ENCODE results near the gene MARK2. TPM values are rescaled to one million over a fixed set of nuclear protein-coding genes. Genes with fewer than 3 reads are reported as not detected.
A peak's percentile ranks its signal among the peaks of the same experiment; 100 is the strongest.

Gene MARK2
- total RNA-seq, 2 donors from 2014 or later: 39.7 to 39.8 TPM

DNA sequence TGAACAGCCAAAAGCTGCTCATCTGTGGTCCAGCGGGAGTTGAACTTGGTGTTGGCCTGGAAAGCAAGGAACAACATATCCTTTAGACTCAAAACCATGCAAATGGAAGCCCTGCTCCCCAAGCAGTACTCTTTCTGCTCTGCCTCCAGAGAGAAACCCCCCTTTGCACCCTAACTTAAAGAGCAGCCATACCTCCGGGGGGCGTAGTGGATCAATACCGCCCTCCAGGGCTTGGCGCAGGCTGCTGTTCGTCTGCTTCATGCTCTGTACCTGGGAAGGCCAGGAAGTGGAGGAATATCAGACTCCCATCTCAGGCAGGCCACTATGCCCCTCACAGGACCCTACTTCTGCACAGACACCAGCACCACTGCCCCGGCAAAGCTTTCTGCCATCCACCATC lies 73.8 kb downstream of the MARK2 start:
- 90 to 94% methylated on average over 5 to 7 of the region's 7 CpGs for WGBS, 2 experiments (ENCODE audit: insufficient coverage in 1 of 2, insufficient read length in 1 of 2)
- Mint-ChIP-seq H3K27ac (peak overlapping the region; percentile 52), H3K9me3 (no peaks in the 10 kb centered on the region), H3K27me3 (ENCODE audit: insufficient read depth) (no peaks in the 10 kb centered on the region), H3K4me1 (peaks cover 7% of the 10 kb centered on the region), H3K4me3 (no peak overlapping the region), H3K36me3 (ENCODE audit: low read depth) (peaks cover 22% of the 10 kb centered on the region)
- no peak for DNase-seq
- H3K27me3 ChIP-seq (ENCODE audit: control insufficient read depth, insufficient read depth, low read length, poor library complexity, severe bottlenecking): no peaks in the 10 kb centered on the region
- H3K27ac ChIP-seq (ENCODE audit: low read depth, low read length): no peak overlapping the region
- no peaks in the 10 kb centered on the region for H3K9me3 ChIP-seq (ENCODE audit: control insufficient read depth, low read length)
- H3K4me3 ChIP-seq (ENCODE audit: low read length): no peak overlapping the region
- H3K4me1 ChIP-seq (ENCODE audit: control insufficient read depth, insufficient read depth, low read length): peaks cover 15% of the 10 kb centered on the region
- TF ChIP-seq CTCF (conservative IDR thresholded peaks at IDR 0.05): no peak
- H3K9ac ChIP-seq (ENCODE audit: extremely low read depth, low read length, poor library complexity, severe bottlenecking): no peak overlapping the region
- H3K36me3 ChIP-seq (ENCODE audit: control insufficient read depth, insufficient read depth, low read length): peaks cover 5% of the 10 kb centered on the region

DNA sequence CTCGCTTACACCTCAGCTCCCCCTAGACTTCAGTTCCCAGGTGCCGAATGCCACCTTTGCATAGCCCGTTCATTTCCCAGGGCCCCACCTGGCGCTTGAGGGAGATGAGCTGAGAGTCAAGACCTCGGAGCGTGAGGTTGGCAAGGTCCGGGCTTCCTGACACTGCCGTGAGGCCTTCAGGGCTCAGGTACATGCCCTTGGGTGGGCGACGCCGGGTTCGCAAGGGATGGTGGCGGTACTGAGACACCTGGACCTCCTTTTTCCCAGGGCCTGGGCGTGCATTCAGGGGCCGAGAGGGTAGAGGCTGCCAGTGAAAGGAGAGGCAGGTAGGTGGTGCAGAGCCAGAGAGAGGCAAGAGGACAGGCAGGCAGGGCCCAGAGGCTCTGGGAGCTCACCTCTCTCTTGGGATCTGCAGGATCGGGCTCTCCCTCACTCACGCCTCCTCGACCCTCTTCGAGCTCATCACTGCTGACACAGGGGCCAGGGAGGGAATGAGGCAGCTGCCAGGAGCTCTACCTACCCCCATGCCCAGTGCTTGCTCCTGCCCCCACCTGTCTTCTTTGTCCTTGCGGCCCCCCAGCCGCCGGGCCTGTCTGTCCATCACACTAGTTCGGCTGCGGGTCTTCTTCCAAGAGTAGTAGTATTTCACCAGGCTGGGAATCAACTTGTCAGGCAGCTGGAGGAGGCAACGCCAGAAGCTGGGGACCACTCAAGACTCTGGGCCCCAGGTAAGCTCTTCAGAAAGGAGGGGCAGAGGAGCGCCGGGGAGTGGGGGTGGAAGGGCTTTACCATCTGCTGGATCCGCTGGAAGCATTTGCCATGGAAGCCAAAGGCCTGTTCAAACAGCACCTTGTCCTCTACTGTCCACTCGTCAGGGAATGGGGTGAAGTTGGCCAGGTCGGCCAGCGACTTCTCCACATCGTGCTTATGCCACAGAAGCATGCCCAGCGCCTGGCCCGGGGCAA lies 75.2 kb downstream of the MARK2 start:
- no peak overlapping the region for H3K4me3 ChIP-seq (ENCODE audit: low read length)
- DNase-seq: no peak
- Mint-ChIP-seq H3K36me3 (ENCODE audit: low read depth) (peaks cover 19% of the 10 kb centered on the region), H3K27ac (no peak overlapping the region), H3K4me3 (no peak overlapping the region), H3K9me3 (no peaks in the 10 kb centered on the region), H3K4me1 (peaks cover 13% of the 10 kb centered on the region), H3K27me3 (ENCODE audit: insufficient read depth) (no peaks in the 10 kb centered on the region)
- peaks cover 5% of the 10 kb centered on the region for H3K36me3 ChIP-seq (ENCODE audit: control insufficient read depth, insufficient read depth, low read length)
- no peaks in the 10 kb centered on the region for H3K9me3 ChIP-seq (ENCODE audit: control insufficient read depth, low read length)
- H3K27ac ChIP-seq (ENCODE audit: low read depth, low read length): peak overlapping the region; percentile 10
- no peak for TF ChIP-seq CTCF (conservative IDR thresholded peaks at IDR 0.05)
- WGBS, 2 experiments (ENCODE audit: insufficient coverage in 1 of 2, insufficient read length in 1 of 2): 94 to 98% methylated on average over 27 to 34 of the region's 34 CpGs
- no peak overlapping the region for H3K9ac ChIP-seq (ENCODE audit: extremely low read depth, low read length, poor library complexity, severe bottlenecking)
- no peaks in the 10 kb centered on the region for H3K27me3 ChIP-seq (ENCODE audit: control insufficient read depth, insufficient read depth, low read length, poor library complexity, severe bottlenecking)
- peaks cover 15% of the 10 kb centered on the region for H3K4me1 ChIP-seq (ENCODE audit: control insufficient read depth, insufficient read depth, low read length)

- Mint-ChIP-seq H3K9me3 (no peaks in the 10 kb centered on the region), H3K27ac (no peak overlapping the region), H3K27me3 (ENCODE audit: insufficient read depth) (no peaks in the 10 kb centered on the region), H3K36me3 (ENCODE audit: low read depth) (peaks cover 19% of the 10 kb centered on the region), H3K4me3 (peak overlapping the region; percentile 80), H3K4me1 (peaks cover 17% of the 10 kb centered on the region)
- peak; percentile 72 for DNase-seq
- H3K27ac ChIP-seq (ENCODE audit: low read depth, low read length): no peak overlapping the region
- peaks cover 5% of the 10 kb centered on the region for H3K36me3 ChIP-seq (ENCODE audit: control insufficient read depth, insufficient read depth, low read length)
- H3K9ac ChIP-seq (ENCODE audit: extremely low read depth, low read length, poor library complexity, severe bottlenecking): no peak overlapping the region
- H3K9me3 ChIP-seq (ENCODE audit: control insufficient read depth, low read length): no peaks in the 10 kb centered on the region
- no peak for TF ChIP-seq CTCF (conservative IDR thresholded peaks at IDR 0.05)
- peak overlapping the region; percentile 89 for H3K4me3 ChIP-seq (ENCODE audit: low read length)
- H3K27me3 ChIP-seq (ENCODE audit: control insufficient read depth, insufficient read depth, low read length, poor library complexity, severe bottlenecking): no peaks in the 10 kb centered on the region
- 50 to 100% methylated on average over 2 to 19 of the region's 20 CpGs for WGBS, 2 experiments (ENCODE audit: insufficient coverage in 1 of 2, insufficient read length in 1 of 2)
- H3K4me1 ChIP-seq (ENCODE audit: control insufficient read depth, insufficient read depth, low read length): peaks cover 7% of the 10 kb centered on the region
Observed at GRCh38 chr11:63914896-63915691, 76.2 kb downstream of the MARK2 start.

Data from endodermal cell (in vitro differentiated cells).